ENCODE results near the gene KIF23. TPM values are rescaled to one million over a fixed set of nuclear protein-coding genes. Genes with fewer than 3 reads are reported as not detected.

KIF23 gene
- total RNA-seq, 1 experiment from 2014 or later = 83.7 TPM

- DNase-seq (ENCODE audit: low read depth, low spot score) (no peak), ATAC-seq (no peak)
- ChIA-PET POLR2A (interaction anchor here (1.6 kb wide), 1 partner anchor 16 kb away, joined by 5 read pairs; no protein-coding TSS in a partner anchor), CTCF (no interaction called here), RAD21 (ENCODE audit: low non-redundant PET in 1 of 2, low total read pairs in 2 of 2, uncharacterized antibody in 2 of 2, unreplicated experiment in 2 of 2) (no interaction called here)
- intact Hi-C loops (cut with micrococcal nuclease) = no loop called here
- TF ChIP-seq ZBTB33 (IDR thresholded peaks at IDR 0.05; ENCODE audit: extremely low read depth, insufficient replicate concordance, low read length) = no peak
- TF ChIP-seq REST (IDR thresholded peaks at IDR 0.05; ENCODE audit: low read depth) = no peak
- TF ChIP-seq TCF7L2 (IDR thresholded peaks at IDR 0.05; ENCODE audit: borderline replicate concordance, extremely low read depth, insufficient read depth, insufficient read length) = no peak
- no peak for TF ChIP-seq RAD21 (IDR thresholded peaks at IDR 0.05; ENCODE audit: low read depth)
- no peak for TF ChIP-seq JUND (IDR thresholded peaks at IDR 0.05)
- no peak for TF ChIP-seq POLR2AphosphoS5 (IDR thresholded peaks at IDR 0.05; ENCODE audit: low read depth, low read length)
- TF ChIP-seq CTCF (IDR thresholded peaks at IDR 0.05 in 2 of 3, conservative IDR thresholded peaks at IDR 0.05 in 1 of 3; ENCODE audit: borderline replicate concordance in 1 of 3, insufficient read depth in 1 of 3, low read depth in 2 of 3, low read length in 2 of 3) = no peak
- no peak for TF ChIP-seq POLR2A (IDR thresholded peaks at IDR 0.05; ENCODE audit: borderline replicate concordance, extremely low read depth, insufficient read depth, insufficient read length)
- TF ChIP-seq SIN3A (IDR thresholded peaks at IDR 0.05; ENCODE audit: low read depth) = no peak
- TF ChIP-seq EZH2 (IDR thresholded peaks at IDR 0.05) = no peak
- no peak for TF ChIP-seq FOSL1 (IDR thresholded peaks at IDR 0.05; ENCODE audit: low read depth)
- no peak for TF ChIP-seq MAX (IDR thresholded peaks at IDR 0.05)
- peak overlapping the region; percentile 81 for H3K4me2 ChIP-seq (ENCODE audit: low read length)
- H3K27me3 ChIP-seq (ENCODE audit: insufficient read depth, low read length) = no peaks in the 10 kb centered on the region
- H3K4me1 ChIP-seq (ENCODE audit: control insufficient read depth in 1 of 2, insufficient read depth in 2 of 2, low read length in 2 of 2) = peaks cover 0 to 26% of the 10 kb centered on the region in 2 experiments; a peak in 3 of 4 replicates
- TSS peak; percentile 76 for BruUV-seq (replicated peaks)
- H3K79me2 ChIP-seq (ENCODE audit: insufficient read depth, low read length) = peaks cover 66% of the 10 kb centered on the region
- H4K20me1 ChIP-seq (ENCODE audit: insufficient read depth) = no peaks in the 10 kb centered on the region; the same call in 1 of the 2 replicates
- H2AFZ ChIP-seq (ENCODE audit: low read depth, low read length, poor library complexity, severe bottlenecking) = no peak overlapping the region
- H3K9ac ChIP-seq (ENCODE audit: low read length) = peak overlapping the region; percentile 94
- H3K27ac ChIP-seq (ENCODE audit: low read depth, low read length) = peak overlapping the region; percentile 83; the same call in 1 of the 2 replicates
- H3K9me2 ChIP-seq (ENCODE audit: insufficient read depth) = no peaks in the 10 kb centered on the region
- peaks cover 18 to 32% of the 10 kb centered on the region in 2 experiments for H3K36me3 ChIP-seq (ENCODE audit: control insufficient read depth in 1 of 2, insufficient read depth in 2 of 2, low read length in 2 of 2)
- peak overlapping the region; percentile 89 to 92 for H3K4me3 ChIP-seq (replicated peaks in 1 of 2; ENCODE audit: low read depth in 1 of 2, low read length in 2 of 2)
- no peaks in the 10 kb centered on the region for H3K9me3 ChIP-seq (ENCODE audit: control insufficient read depth in 1 of 2, insufficient read depth in 1 of 2, low read depth in 1 of 2, low read length in 2 of 2)
Measured at GRCh38 chr15:69415381-69415780, 1.2 kb downstream of the KIF23 start.

All from HCT116 (cell line).